ENCODE data around the gene NTM.

DNA sequence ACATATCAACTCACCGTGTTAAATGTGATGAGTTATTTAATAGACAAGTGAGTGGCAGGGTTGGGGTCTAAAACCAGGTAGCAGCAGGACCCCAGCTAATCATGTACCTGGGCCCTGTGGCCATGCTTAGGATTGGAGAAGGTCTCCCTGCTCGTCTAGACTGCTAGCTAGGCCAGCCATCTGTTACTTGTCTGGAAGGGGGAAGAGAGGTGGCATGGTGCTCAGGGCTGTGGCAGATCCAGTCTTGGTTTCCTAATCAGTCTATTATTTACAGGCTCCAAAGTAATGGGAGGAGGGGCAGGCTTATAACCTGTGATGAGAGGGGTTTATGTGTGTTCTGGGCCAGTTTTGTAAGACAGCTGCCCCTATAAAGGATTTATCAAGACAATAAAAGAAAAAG lies 105.9 kb downstream of the NTM start:
- TF ChIP-seq, protein P1, sequence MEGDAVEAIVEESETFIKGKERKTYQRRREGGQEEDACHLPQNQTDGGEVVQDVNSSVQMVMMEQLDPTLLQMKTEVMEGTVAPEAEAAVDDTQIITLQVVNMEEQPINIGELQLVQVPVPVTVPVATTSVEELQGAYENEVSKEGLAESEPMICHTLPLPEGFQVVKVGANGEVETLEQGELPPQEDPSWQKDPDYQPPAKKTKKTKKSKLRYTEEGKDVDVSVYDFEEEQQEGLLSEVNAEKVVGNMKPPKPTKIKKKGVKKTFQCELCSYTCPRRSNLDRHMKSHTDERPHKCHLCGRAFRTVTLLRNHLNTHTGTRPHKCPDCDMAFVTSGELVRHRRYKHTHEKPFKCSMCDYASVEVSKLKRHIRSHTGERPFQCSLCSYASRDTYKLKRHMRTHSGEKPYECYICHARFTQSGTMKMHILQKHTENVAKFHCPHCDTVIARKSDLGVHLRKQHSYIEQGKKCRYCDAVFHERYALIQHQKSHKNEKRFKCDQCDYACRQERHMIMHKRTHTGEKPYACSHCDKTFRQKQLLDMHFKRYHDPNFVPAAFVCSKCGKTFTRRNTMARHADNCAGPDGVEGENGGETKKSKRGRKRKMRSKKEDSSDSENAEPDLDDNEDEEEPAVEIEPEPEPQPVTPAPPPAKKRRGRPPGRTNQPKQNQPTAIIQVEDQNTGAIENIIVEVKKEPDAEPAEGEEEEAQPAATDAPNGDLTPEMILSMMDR (IDR thresholded peaks at IDR 0.05) = no peak
- TF ChIP-seq POLR2A (IDR thresholded peaks at IDR 0.05) = no peak
